HG02588 (cell line): Measurements from ENCODE around the gene TDRD12.
"Not testable (repeated sequence)": the region's sequence is repeated elsewhere in the genome, so short reads cannot be mapped to it uniquely, and the experiment has no call there.

Experiments used
- ATAC-seq: cut with Tn5 transposase; IDR thresholded peaks from one replicate; pipeline ENCODE4 v1.9.1; 2021; ENCODE audit warnings: mild to moderate bottlenecking, moderate library complexity; ENCODE audit not compliant: unreplicated experiment

TDRD12 gene

GRCh38 chr19:32829345-32829896 is 109.9 kb downstream of the TDRD12 start:
- no peak for ATAC-seq

DNA sequence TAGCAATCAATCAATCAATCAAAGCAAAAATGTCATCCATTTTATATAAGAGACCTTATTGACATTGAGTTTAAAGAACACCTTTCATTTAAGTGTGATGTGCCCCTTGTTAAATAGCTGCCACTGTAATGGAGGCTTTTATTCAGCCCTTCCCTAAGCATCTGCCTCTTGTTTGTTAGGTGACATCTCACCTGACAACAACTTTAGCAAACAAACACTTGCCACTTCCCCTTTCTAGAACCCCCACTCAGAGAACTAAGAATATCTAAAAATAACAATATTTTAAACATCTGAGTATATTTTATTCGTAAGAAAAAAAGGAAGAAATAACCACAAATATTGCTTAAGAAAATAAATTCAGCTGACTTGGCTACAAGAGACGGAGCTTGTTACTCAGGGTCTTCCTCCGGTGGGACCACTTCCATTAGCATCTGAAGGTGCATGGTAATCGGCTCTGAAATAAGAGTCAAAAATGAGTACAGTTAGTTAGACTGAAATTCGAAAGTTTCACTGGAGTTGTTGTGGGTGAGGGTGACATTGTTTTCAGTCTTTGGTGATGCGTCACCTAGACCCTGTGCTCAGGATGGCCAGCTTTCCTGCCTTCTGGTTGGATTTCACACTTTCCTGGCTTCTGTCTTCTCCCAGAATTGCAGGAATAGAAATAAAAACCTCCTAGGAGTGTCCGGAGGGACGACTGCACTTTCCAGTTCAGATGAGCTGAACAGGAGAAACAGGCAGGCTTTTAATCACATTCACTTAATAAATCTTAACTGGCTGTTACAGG is 110.9 kb downstream of the TDRD12 start:
- no peak for ATAC-seq

DNA sequence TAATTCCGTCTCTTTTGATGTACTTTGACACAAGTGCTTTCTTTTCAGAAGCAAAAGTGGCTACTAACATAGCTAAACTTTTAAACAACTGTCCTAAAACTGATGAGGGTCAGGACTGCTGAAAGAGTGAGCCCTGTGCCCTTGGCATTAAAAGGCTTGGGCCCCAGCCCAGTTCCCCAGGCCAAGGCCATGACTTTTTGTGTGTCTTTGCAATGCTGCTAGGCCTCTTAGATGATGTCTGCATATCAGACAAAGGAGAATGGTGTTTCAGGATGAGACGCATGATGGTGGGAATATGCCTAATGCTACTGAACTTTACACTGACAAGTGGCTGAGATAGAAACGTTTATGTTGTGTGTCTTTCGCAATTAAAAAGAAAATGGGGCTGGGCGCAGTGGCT is 112.0 kb downstream of the TDRD12 start:
- ATAC-seq = no peak

GRCh38 chr19:32832094-32832493 is 112.5 kb downstream of the TDRD12 start:
- ATAC-seq = not testable (repeated sequence)

DNA sequence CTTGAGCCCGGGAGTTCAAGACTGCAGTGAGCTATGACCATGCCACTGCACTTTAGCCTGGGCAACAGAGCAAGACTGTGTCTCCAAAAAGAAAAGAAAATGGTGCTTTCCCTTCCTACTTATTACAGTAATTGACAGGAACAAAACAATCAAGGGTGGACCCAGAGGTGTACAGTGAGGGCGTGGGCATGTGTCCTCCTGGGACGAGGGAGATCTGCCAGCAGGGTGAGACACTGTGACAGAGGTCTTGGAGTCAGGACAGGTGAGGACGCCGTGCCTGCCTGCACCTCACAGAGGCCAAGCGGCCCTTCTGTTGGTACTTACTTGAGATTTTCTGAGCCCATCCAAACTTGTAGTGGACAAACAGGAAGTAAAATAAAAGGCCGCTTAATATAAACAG is 113.3 kb downstream of the TDRD12 start:
- ATAC-seq = not testable (repeated sequence)

DNA sequence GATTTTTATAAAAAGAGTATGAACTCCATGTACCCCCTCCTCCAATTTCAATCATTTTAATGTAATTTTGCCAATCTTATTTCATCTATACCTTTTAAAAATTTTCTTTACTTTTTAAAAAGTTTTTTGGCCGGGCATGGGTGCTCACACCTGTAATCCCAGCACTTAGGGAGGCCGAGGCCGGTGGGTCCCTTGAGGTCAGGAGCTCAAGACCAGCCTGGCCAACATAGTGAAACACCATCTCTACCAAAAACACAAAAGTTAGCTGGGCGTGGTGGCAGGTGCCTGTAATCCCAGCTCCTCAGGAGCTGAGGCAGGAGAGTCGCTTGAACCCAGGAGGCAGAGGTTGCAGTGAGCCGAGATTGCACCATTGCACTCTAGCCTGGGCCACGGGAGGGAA is 113.8 kb downstream of the TDRD12 start:
- ATAC-seq = not testable (repeated sequence)

- ATAC-seq = no peak
Measured at GRCh38 chr19:32837531-32837930, 118.0 kb downstream of the TDRD12 start.

DNA sequence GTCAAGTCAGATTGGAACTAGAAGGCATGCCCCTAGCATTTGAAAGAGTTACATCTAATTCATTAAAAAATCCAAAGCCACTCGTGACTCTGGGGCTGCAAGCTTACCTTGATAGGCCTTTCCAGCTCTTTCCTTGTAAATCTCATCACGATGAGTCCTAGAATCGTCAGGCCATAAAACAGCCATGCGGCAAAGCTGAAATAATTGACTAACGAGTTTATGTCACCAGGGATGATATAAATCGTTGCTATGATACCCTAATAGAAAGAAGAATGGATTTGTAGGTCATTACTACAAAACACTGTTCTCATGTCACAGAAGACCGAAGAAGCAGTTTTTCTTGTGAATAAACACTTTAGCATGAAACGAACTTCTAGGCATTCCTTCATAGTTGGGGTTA is 122.5 kb downstream of the TDRD12 start:
- ATAC-seq = no peak

GRCh38 chr19:32843716-32844245 is 124.2 kb downstream of the TDRD12 start:
- no peak for ATAC-seq

- ATAC-seq = not testable (repeated sequence)
Measured at GRCh38 chr19:32848035-32848434, 128.5 kb downstream of the TDRD12 start.

DNA sequence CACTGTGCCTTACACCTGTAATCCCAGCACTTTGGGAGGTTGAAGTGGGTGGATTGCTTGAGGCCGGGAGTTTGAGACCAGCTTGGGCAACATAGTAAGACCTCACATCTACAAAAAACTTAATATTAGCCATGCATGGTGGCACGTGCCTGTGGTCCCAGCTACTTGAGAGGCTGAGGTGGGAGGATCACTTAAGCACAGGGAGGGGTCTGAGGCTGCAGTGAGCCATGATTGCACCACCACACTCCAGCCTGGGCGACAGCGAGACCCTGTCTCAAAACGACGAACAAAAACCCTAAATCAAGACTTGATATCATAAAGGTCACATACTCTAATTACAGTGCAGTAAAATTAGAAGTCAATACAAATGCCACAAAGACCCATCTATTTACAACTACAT is 132.6 kb downstream of the TDRD12 start:
- ATAC-seq = no peak

DNA sequence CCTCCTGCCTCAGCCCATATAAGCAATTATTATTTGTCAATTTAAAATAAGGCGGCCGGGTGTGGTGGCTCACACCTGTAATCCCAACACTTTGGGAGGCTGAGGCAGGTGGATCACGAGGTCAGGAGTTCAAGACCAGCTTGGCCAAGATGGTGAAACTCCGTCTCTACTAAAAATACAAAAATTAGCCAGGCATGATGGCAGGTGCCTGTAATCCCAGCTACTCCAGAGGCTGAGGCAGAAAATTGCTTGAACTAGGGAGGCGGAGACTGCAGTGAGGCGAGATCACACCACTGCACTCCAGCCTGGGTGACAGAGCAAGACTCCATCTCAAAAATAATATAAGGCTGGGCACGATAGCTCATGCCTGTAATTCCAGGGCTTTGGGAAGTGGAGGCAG is 137.3 kb downstream of the TDRD12 start:
- ATAC-seq = not testable (repeated sequence)

DNA sequence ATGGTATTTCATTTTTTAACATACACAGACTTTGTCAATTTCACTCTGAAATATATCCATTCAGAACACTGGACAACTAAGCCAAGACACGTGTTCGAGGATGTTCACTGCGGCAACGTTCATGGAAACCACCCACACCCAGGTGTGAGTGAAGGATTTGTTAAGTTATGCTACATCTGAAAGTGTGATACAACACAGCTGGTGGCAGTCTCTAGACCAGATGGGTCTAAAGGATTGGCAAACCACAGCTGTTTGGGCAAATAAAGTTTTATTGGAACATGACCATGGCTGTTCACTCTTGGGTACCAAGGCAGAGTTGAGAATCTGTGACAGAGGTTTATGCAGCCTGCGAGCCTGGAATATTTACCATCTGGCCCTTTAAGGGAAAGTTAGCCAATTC is 138.0 kb downstream of the TDRD12 start:
- no peak for ATAC-seq

GRCh38 chr19:32858155-32858554 is 138.6 kb downstream of the TDRD12 start:
- no peak for ATAC-seq

DNA sequence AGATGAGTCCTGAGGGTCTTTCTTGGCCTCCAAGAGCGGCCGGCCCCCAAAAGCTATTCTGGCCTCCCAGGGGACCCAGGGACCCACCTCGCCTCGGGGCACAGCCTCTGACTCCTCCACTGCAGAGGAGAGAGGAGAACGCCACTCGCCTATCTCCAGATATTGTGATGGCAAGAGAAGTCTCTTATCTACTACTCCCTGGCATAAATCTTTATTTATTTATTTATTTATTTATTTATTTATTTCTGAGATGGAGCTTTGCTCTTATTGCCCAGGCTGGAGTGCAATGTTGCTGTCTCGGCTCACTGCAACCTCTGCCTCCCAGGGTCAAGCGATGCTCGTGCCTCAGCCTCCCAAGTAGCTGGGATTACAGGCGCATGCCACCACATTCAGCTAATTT is 139.0 kb downstream of the TDRD12 start:
- no peak for ATAC-seq

GRCh38 chr19:32859591-32859990 is 140.0 kb downstream of the TDRD12 start:
- ATAC-seq = no peak

DNA sequence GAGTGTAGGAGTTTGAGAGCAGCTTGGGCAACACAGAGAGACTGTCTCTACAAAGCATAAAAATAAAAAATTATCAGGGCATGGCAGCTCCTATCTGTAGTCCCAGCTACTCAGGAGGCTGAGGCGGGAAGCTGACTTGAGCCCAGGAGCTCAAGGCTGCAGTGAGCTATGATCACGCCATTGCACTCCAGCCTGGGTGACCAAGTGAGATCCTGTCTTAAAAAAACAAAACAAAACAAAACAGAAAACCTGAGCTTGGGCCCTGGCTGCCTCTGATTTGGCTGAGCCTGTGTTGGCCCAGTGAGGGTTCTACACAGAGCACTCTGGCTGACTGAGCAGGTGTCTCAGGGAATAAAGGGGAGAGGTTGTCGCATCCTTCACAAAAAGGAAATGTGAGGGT is 142.0 kb downstream of the TDRD12 start:
- ATAC-seq = no peak

DNA sequence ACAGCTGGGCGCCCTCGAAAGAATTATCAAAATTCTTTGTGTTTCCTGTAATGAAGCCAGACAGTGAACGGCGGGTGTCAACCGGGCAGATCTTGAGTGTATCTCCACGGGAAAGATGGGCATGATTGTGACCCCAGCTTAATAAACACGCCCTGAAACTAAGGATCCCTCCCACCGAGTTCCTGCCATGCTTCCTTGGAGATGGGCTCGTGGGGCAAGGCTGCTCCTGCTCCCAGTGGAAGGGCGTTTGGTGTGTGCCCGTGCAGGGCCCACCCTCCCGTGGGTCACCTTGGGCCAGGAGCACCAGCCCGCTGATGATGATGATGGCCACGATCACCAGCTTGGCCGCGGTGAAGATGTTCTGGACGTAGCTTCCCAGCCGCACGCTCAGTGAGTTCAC is 142.6 kb downstream of the TDRD12 start:
- ATAC-seq = no peak

GRCh38 chr19:32862741-32863140 is 143.2 kb downstream of the TDRD12 start:
- no peak for ATAC-seq

DNA sequence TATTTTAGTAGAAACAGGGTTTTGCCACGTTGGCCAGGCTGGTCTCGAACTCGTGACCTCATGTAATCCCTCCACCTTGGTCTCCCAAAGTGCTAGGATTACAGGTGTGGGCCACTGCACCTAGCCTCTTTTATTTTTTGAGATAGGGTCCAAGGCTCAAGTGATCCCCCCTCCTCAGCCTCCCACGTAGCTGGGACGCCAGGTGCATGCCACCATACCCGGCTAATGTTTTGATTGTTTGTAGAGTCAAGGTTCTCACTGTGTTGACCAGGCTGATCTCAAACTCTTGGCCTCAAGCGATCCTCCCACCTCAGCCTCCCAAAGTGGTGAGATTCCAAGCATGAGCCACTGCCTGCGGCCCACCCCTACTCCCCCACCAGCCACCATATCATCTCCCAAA is 143.7 kb downstream of the TDRD12 start:
- ATAC-seq = no peak

- ATAC-seq = no peak
Measured at GRCh38 chr19:32863841-32864240, 144.3 kb downstream of the TDRD12 start.

GRCh38 chr19:32864318-32865007 is 144.9 kb downstream of the TDRD12 start:
- ATAC-seq = no peak
